GM18907 (cell line): Measurements from ENCODE around the gene WDR12.
"Not testable (repeated sequence)": the region's sequence is repeated elsewhere in the genome, so short reads cannot be mapped to it uniquely, and the experiment has no call there.

Experiments used
- ATAC-seq: cut with Tn5 transposase; IDR thresholded peaks from one replicate; pipeline ENCODE4 v1.9.1; 2021; ENCODE audit warnings: mild to moderate bottlenecking, moderate library complexity; ENCODE audit not compliant: unreplicated experiment

Gene WDR12

DNA sequence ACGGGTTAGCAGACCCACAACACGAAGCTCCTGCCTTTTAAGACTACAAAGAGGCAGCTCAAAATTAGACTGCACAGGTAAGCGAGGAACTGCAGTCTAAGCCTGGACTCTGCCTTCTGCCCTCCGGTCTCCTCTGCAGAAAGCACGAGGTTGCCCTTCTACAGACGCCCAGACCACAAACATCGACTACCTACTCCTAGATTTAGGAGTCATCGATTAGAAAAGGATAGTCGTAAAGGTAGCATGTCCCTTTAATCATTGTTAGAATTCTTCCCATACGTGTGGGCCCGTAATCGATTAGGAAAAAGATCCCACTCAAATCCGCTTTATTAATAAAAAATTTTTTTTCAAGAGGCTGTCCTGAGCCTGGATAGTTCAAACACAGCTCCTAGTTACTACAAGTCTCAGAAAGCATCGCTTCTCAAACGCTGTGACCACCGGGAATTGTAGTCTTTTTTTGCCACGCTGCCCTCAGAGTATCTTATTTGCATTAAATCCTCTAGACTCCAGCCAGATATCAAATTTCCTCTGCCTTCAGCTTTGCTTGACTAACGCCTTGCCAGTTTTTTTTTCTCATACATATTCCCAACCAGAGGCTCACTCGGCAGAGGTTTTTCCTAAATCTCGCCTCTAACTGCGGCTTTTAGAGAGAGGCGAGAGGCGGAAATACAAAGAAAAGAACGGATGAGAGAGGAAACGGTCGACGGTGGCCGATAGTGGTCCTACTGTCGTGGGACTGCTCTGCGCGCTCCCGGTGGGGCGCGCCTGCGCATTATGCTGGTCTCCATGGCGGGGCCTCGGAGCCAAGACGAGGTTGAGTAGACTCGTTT, at the start of gene WDR12, which contains the start of gene CARF:
TSS of gene WDR12 (minus strand) at position 162 of the 830 bp plus-strand sequence. CDS start 197 bp downstream, outside the sequence.
TSS of gene CARF (plus strand) at position 764 of the 830 bp plus-strand sequence. CDS start 29,628 bp downstream, outside the sequence.
- peak; percentile 80 for ATAC-seq

DNA sequence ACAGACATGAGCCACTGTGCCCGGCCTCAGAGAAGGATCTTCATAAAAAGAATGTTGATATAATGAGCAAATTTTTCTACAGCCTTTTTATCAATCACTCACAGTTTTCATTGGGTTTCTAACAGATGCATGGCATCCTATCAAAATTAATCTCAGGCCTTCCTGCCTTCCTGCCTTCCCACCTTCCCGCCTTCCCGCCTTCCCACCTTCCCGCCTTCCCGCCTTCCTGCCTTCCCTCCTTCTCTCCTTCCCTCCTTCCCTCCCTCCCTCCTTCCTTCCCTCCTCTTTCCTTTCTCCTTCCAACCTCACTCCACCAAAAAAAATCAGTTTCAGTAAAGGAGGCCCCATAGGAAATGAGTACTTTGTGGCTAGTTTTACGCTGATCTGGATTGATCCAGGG, 49.1 kb upstream of the WDR12 start:
- no peak for ATAC-seq

- no peak for ATAC-seq
Observed at GRCh38 chr2:202950592-202950991, 39.1 kb upstream of the WDR12 start.

DNA sequence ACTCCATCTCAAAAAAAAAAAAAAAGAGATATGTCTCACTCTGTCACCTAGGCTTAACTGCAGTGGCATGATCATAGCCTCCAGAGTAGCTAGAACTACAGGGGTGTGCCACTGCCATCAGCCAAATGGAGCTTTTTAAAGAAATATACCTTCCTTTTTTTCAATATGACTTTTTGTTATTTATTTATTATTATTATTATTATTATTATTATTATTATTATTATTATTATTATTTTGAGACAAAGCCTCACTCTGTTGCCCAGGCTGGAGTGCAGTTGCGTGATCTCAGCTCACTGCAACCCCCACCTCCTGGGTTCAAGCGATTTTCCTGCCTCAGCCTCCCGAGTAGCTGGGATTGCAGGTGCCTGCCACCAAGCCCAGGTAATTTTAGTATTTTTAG, 37.9 kb upstream of the WDR12 start:
- ATAC-seq: not testable (repeated sequence)

GRCh38 chr2:202945497-202945896, 34.0 kb upstream of the WDR12 start:
- no peak for ATAC-seq

DNA sequence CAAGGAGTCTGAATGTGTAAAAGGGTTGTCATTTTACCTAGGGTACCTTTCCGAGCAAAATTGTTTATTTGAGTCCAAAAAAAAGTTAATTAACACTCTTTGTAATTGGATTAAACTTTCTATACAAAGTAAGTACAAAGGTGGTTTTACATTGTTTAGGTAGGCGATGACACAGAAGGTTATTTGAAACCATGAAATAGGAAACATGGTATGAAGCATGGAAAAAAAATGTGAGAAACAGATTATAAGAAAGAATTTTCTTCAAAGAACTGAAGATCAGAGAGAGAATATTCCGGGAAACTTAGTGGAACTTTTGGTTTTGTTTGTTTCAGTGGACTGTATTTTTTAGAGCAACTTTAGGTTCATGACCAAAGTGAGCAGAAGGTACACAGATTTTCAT, 33.3 kb upstream of the WDR12 start:
- no peak for ATAC-seq

DNA sequence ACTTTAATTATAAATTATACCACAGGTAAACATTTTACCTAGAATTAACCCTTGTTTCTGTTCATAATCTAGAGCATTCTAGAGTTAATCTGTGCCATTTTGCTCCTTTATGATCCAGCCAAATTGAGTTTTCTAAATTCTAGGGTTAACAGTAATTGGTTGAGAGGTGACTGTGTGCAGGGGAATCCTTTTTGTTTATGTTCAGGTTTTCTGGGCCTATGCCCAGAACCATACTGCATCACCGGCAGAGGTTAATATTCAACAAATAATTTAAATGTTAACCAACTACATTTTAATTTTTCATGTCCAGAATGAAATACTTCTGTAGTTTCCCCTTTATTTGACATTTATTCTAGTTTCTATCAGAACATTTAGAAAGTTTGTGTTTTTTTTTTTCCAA, 32.9 kb upstream of the WDR12 start:
- no peak for ATAC-seq

- no peak for ATAC-seq
Observed at GRCh38 chr2:202941771-202942170, 30.3 kb upstream of the WDR12 start.

DNA sequence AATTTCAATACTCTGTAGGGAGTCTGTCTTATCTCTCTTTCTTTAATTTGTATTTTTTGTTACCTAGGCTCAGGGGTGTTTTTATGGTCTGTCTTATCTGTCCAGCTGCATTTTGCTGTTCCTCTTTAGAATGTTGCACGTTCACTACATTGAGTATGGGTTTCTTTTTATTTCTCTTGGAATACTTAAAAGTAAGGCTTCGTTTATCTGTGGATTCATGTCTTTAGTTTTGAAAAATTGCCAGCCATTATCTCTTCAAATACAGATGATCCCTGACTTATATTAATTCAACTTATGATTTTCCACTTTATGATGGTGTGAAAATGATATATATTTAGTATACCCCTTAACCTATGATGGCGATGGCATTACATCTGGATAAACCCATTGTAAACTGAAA, 27.5 kb upstream of the WDR12 start:
- no peak for ATAC-seq

- ATAC-seq: no peak
Observed at GRCh38 chr2:202934456-202934855, 23.0 kb upstream of the WDR12 start.

DNA sequence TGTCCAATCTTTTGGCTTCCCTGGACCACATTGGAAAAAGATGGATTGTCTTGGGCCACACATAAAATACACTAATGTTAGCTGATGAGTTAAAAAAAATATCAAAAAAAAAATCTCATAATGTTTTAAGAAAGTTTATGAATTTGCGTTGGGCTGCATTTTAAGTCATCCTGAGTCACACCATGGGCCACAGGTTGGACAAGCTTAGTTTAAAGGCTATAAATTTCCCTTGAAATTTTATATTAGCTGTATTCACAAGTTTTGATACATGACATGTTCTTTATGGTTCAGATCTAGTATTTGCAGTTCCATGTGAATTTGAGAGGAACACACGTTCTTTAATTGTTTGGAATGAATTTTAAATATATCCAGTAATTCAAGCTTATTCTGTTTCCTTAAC, 22.5 kb upstream of the WDR12 start:
- no peak for ATAC-seq

DNA sequence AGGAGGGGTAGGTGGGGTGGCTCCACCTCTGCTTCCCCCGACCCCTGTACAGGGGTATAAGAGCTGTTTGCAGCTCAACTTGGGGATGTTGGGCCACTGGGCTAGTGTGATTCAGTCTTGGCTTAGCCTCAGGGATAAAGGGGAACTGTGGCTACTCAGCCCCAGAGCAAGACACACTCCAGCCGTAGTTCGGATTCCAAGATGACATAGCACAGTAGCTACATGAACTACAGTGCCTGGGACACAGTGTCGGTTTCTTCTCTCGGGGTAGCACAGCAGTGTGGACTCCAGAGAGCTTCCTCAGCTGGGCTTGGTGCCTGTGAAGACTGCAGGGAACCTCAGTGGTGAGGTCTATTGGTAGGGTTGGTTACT, 21.7 kb upstream of the WDR12 start:
- ATAC-seq: no peak

GRCh38 chr2:202932425-202933138, 21.1 kb upstream of the WDR12 start:
- ATAC-seq: no peak

DNA sequence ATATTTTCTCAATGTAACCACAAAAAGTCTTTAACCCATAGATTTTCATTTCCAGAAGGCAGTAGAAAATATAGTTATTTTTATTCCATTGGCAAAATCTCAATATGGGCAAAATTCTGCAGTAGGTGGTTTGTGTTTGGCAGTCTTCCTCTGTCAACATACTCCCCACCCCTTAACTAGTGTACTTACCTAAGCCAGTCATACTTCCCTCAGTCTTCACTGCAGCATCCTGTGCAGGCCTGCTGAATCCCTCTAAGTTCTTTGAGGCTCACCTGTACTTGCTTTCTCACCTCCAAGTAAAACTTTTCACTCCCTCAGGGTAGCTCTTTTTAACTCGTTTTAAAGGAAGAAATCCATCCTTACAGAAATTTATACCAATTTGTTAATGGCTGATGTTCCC, 7.4 kb upstream of the WDR12 start:
- no peak for ATAC-seq

DNA sequence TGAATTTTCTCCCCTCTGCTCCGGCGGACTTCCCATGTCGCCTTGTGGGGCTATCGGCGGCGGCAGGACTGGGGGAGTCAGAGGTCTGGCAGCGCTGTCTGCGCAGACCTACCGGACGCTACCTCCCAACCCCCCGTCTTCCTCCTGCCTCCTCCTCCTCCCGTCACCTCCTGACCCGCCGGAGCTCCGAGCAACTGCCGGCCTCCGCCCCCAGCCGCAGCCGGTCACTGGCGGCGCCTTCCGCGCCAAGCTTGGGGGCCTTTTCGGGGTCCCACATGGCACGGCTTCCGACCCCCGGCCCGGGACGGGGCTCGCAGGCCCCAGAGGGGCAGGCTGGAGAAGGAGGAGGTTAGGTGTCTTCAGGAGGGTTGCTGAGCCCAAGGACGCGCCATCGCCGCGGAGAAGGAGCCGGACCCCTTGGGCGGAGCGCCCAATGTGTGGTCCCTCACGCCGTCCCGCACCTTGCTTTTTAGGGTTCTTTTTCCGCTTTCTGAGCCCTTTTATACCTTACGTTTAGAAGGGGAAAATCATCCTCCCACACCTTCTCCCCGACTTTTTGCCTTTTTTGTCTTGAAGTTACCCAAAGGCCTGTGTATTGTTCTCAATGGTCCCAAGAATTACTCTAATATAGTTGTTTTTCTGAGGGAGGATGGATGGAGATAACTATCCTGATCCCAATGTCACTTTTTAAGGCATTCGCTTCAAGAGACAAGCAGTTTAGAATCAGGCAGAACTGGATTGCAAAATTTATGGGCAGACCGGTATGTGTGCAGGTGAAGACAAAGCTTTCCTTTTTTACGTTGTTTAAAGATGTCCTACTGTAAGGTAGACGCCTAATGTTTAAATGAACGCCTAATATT, 1.1 kb upstream of the WDR12 start:
- peak; percentile 64 for ATAC-seq

DNA sequence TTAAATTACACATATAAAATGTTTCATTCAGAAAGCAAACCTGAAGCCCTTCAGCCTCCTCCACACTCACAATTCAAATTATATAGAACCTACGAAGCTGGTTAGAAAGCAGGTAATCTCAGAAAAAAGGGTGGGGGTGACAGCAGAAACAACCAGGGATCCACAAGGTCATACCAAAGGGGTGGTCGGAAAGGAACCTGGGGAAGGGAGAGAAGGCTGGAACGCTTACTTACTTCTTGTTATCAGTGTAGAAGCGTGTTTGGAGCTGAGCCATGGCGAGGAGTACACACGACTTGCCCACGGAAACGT, 316 bp downstream of the WDR12 start:
- peak; percentile 16 for ATAC-seq

GRCh38 chr2:202910698-202911097, 775 bp downstream of the WDR12 start:
- ATAC-seq: no peak

GRCh38 chr2:202910250-202910649, 1.2 kb downstream of the WDR12 start:
- not testable (repeated sequence) for ATAC-seq

- ATAC-seq: no peak
Observed at GRCh38 chr2:202909394-202910192, 1.9 kb downstream of the WDR12 start.

DNA sequence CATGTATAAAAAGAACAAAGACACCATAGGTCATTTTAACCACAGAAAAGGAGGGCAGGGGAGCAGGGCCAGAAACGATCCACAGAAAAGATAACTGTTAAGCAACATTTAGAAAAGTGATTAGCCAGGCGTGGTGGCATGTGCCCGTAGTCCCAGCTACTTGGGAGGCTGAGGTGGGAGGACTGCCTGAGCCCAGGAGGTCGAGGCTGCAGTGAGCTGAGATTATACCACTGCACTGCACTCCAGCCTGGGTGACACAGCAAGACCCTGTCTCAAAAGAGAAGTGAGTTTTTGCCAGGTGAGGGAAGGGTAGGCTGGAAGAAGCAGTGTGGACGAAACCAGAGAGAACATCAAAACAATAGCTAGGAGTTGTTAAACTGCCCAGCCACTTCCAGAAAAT, 3.3 kb downstream of the WDR12 start:
- ATAC-seq: no peak

DNA sequence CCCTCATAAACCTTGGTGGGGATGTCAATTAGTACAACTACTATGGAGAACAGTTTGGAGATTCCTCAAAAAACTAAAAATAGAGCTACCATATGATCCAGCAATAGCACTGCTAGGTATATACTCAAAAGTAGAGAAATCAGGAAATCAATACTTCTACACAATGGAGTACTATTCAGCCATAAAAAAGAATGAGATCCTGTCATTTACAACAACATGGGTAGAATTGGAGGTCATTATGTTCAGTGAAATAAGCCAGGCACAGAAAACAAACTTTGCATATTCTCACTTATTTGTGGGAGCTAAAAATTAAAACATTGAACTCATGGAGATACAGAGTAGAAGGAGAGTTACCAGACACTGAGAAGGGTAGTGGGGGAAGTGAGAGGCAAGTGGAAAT, 6.0 kb downstream of the WDR12 start:
- ATAC-seq: not testable (repeated sequence)
